Esophagus muscularis mucosa (tissue), 3 donors: ENCODE results near the gene ZNF502.

ENCODE experiments used
- POLR2A ChIP-seq: fragments of 450-650 bp; IDR thresholded peaks from one replicate; pipeline ENCODE4 v1.6.1; 2017; ENCODE audit warnings: antibody characterized with exemption, moderate library complexity, mild to moderate bottlenecking, low read depth
- TF ChIP-seq, protein P1 (sequence below), 3 experiments: fragments of 200-600 bp in 2 of 3; fragments of 450-650 bp in 1 of 3; sonication (generic) in 2 of 3; IDR thresholded peaks; one replicate each; pipeline ENCODE4 v1.5.1; 2017 to 2019; ENCODE audit warnings: antibody characterized with exemption in 3 of 3, mild to moderate bottlenecking in 2 of 3, moderate library complexity in 1 of 3

DNA sequence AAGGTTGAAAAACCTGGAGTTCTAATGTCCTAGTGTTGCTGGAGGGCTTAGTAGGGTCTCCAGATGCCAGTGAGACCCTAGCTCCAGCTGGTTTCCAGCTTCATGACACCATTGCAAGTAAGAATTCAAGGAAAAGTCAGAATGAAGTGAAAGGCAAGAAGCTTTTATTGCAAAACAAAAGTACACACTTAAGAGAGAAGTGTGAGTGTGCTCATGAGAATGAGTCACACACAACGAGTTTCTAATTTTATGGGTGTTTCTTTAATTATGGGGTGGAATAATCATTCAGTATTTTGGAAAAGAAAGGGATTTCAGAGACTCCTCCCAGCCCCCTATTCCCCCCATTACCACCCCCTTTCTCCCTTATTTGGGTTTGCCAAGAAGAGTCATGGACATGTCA, 24.6 kb upstream of the ZNF502 start:
- TF ChIP-seq, protein P1, sequence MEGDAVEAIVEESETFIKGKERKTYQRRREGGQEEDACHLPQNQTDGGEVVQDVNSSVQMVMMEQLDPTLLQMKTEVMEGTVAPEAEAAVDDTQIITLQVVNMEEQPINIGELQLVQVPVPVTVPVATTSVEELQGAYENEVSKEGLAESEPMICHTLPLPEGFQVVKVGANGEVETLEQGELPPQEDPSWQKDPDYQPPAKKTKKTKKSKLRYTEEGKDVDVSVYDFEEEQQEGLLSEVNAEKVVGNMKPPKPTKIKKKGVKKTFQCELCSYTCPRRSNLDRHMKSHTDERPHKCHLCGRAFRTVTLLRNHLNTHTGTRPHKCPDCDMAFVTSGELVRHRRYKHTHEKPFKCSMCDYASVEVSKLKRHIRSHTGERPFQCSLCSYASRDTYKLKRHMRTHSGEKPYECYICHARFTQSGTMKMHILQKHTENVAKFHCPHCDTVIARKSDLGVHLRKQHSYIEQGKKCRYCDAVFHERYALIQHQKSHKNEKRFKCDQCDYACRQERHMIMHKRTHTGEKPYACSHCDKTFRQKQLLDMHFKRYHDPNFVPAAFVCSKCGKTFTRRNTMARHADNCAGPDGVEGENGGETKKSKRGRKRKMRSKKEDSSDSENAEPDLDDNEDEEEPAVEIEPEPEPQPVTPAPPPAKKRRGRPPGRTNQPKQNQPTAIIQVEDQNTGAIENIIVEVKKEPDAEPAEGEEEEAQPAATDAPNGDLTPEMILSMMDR (IDR thresholded peaks at IDR 0.05) = no peak
- TF ChIP-seq POLR2A = no peak
